NOMO-1 treated with DMSO at 0.1 percent for 48 hours (cell line): ENCODE measurements around the gene RAB7A.
A peak's percentile ranks its signal among the peaks of the same experiment; 100 is the strongest.

ENCODE experiments used
- DNase-seq: peaks from one replicate; lab custom pipeline; 2025; ENCODE audit not compliant: unreplicated experiment; lab: John Stamatoyannopoulos, UW

The RAB7A gene

DNA sequence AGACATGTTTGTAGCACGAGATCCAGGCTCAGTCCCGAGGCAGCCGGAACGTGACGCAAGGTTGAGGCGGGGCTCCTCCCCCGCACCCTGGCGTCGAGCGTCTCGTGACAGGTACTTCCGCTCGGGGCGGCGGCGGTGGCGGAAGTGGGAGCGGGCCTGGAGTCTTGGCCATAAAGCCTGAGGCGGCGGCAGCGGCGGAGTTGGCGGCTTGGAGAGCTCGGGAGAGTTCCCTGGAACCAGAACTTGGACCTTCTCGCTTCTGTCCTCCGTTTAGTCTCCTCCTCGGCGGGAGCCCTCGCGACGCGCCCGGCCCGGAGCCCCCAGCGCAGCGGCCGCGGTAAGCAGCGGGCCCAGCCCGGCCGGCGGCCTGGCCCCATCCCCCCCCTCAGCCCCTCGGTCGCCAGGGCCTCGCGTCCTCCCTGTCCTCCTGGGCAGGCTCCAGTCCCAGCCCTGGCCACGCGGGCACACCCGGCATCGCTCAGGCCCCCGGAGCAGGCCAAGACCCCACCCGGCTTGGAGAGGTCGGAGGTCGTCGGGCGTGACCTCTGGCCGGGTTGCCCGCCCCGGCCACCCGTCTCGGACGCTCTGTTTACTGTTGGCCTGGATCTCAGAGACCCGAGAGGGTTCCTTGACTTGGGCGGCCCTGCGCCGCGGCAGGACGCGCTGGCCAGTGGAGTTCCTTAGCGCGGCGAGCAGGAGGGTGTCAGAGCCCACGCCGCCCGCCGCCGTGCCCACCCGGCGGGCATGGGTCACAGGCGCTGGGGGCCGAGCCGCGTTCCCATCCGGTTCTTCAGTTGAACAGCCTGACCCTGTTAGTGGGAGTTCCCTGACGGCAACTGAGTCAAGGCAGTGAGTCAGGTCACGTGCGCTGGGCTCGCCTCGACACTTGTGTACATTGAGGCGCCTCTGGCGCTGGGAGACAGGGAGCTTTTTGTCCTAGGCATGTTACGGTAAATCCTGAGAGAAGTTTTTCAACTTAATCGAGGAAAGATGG is at the start of gene RAB7A:
Gene RAB7A (plus strand): TSS at position 161 of the 994 bp plus-strand sequence. CDS start 69,185 bp downstream, outside the sequence.
- DNase-seq: peak; percentile 99

- DNase-seq: peak; percentile 17
Measured at GRCh38 chr3:128679338-128679737, 46.6 kb upstream of the RAB7A start.

GRCh38 chr3:128680603-128681368 is 45.2 kb upstream of the RAB7A start:
- peak; percentile 100 for DNase-seq

DNA sequence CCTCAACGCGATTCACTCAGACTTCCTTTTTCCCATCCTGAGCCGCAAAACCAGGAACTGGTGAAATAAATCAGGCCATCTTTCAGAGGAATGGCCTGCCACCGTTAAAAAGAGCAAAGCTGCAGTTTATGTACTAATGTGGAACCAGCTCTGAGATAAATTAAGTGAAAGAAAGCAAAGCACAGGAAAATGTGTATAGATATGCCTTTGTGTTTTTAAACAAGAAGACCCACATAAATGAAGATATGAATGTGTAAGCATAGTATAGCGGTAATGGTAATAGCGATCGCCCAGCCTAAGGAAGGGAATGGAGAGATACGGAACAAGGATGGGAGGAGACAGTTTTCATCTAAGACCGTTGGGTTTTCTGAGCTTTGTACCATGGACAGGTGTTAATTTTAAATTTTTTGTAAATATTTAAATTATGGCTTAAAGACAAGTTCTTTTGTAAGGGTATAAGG is 44.6 kb upstream of the RAB7A start:
- DNase-seq: no peak

GRCh38 chr3:128683957-128684356 is 42.0 kb upstream of the RAB7A start:
- no peak for DNase-seq

- DNase-seq: peak; percentile 30
Measured at GRCh38 chr3:128684986-128685726, 40.8 kb upstream of the RAB7A start.

DNA sequence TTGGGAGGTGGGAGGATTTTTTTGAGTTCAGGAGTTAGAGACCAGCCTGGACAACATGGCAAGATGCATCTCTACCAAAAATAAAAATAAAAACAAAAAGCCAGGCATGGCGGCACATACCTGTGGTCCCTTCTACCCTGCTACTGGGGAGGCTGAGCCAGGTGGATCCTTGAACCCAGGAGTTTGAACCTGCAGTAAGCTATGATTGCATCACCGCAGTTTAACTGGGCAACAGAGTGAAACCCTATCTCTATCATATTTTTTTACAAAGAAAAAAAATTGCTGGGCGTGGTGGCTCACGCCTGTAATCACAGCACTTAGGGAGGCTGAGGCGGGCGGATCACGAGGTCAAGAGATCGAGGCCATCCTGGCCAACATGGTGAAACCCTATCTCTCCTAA is 39.5 kb upstream of the RAB7A start:
- DNase-seq: no peak

DNA sequence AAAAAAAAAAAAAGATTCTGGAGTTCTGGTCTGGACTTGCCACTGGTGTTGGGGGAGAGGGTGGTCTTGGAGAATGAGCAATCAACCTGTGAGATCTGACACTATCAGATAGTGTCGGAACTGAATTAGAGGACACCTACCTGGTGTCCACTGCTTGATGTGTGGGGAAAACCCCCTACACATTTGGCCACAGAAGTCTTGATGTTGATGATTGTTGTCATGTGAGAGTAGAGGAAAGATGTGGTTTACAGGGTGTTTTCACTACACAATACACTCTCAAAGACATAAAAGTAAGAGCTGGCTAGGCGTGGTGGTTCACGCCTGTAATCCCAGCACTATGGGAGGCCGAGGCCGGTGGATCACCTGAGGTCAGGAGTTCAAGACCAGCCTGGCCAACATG is 36.9 kb upstream of the RAB7A start:
- DNase-seq: no peak

- no peak for DNase-seq
Measured at GRCh38 chr3:128693696-128694095, 32.3 kb upstream of the RAB7A start.

DNA sequence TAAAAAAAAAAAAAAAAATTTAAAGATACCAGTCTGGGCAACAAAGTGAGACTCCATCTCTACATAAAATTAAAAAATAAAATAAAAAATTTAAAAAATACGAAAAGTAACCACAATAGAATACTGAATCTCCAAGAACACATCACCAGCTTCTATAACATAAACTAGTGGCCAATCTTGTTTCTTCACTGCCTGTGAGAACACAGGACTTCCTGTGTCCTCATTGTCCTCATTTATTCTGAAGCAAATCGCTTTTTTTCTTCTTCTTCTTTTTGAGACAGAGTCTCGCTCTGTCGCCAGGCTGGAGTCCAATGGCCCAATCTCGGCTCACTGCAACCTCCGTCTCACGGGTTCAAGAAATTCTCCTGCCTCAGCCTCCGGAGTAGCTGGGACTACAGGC is 28.6 kb upstream of the RAB7A start:
- peak; percentile 47 for DNase-seq

GRCh38 chr3:128698211-128699047 is 27.6 kb upstream of the RAB7A start:
- no peak for DNase-seq

- DNase-seq: no peak
Measured at GRCh38 chr3:128701342-128702212, 24.4 kb upstream of the RAB7A start.

- no peak for DNase-seq
Measured at GRCh38 chr3:128702391-128702790, 23.6 kb upstream of the RAB7A start.

- DNase-seq: no peak
Measured at GRCh38 chr3:128703561-128703960, 22.4 kb upstream of the RAB7A start.

- DNase-seq: no peak
Measured at GRCh38 chr3:128706086-128706615, 19.8 kb upstream of the RAB7A start.

GRCh38 chr3:128707928-128708494 is 18.0 kb upstream of the RAB7A start:
- no peak for DNase-seq

GRCh38 chr3:128709038-128709437 is 16.9 kb upstream of the RAB7A start:
- no peak for DNase-seq

GRCh38 chr3:128709506-128710210 is 16.3 kb upstream of the RAB7A start:
- no peak for DNase-seq
